ENCODE results near the gene ATP2A3.

Gene ATP2A3

DNA sequence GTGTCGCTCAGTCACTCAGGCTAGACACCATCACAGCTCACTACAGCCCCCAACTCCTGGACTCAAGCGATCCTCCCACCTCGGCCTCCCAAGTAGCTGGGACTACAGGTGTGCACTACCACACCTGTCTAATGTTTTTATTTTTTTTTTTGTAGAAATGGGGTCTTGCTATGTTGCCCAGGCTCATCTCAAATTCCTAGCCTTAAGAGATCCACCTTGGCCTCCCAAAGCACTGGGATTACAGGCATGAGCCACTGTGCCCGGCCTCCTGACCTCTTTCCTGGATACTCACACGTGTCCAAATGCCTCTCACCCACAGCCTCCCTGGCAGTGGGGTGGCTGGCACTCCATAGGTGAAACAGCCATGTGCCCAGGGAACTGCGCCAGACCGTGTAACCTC is 88.9 kb downstream of the ATP2A3 start:
- Histone ChIP-seq H3K27ac (ENCODE audit: low read depth, low read length) (no peak overlapping the region), H3K9ac (ENCODE audit: low read depth in 1 of 2, low read length in 2 of 2) (no peak overlapping the region), H3K36me3 (ENCODE audit: control insufficient read depth in 1 of 2, insufficient read depth in 2 of 2, low read length in 2 of 2) (peaks cover 0 to 27% of the 10 kb centered on the region in 2 donors), H3K4me1 (ENCODE audit: control insufficient read depth in 1 of 2, insufficient read depth in 2 of 2, low read length in 2 of 2) (peaks cover 15% of the 10 kb centered on the region in 2 donors), H3K9me3 (ENCODE audit: control insufficient read depth in 1 of 2, low read length in 2 of 2) (no peaks in the 10 kb centered on the region), H3K27me3 (ENCODE audit: control insufficient read depth in 1 of 2, insufficient read depth in 2 of 2, low read length in 2 of 2) (no peaks in the 10 kb centered on the region), H3K4me3 (ENCODE audit: low read depth in 1 of 2, low read length in 2 of 2) (no peak overlapping the region)

Measured in duodenal mucosa (tissue), 2 donors.